GM18526 (cell line): ENCODE measurements around the gene ZIC2.

Experiments
- POLR2A ChIP-seq: IDR thresholded peaks from 3 replicates; pipeline ENCODE4 v1.6.1; 2011; ENCODE audit not compliant: insufficient read length; ENCODE audit errors: extremely low read depth

Gene ZIC2

DNA sequence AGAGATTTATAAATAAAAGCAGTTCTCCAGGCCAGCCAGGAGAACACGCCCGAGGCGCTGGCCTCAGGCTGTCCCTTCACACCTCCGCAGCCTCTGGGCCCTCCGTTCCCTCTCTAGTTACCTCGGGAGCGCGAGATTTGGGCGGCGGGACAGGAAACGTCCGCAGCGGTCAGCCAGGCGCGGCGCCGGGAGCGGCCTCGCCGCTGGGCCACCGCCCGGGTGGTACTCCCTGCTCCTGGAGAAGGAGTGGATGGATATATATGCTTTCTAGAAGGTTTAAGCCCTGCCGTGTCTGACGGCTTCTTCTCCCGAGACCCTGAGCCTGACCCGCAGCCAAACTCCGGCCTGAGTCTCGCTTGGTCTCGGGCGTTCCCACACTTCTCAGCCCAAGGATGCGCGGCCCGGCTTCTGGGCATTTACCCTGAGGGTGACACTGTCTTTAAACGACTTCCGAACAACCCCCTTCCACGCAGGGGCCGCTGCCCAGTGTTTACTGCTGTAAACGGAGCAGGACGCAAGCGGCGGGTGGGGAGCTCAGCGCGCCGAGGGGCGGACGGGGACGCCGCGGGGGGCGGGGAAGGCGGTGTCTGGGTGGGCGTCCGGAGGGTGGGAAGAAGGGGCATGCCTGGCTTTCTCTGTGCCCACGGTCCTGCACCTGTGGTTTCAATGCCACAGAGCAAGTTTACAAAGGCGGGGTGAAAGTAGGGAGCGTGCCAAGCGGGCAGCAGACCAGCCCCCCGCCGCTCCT is 2.0 kb upstream of the ZIC2 start:
- no peak for TF ChIP-seq POLR2A

DNA sequence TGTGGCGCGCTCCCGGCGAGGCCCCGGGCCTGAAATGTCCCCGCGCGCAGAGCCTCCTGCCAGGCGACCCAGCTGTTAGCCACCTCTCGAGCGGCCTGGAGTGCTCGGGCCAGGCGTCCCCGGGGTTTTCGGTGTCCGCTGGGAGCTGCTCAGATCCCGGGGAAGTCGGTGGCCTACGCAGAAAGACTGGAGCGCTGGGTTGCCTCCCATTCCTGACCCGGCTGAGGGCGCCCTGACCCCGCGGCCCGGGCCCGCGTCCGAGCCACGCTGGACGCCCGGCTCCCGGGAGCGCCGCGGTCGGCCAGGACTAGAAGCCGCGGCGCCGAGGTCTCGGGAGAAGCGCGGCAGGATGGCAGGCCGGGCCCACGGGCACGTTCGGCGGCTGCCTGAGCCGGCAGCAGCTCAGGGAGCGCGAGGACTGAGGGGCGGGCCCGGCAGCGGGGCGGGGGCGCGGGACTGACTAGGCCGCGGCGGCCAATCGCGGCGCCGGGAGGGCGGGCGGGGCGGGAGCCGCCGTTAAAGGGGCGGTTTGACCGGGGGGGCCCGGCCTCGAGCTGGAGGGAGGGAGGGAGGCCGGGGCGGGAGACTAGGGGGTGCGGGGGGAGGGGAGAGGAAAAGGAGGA is 1.3 kb upstream of the ZIC2 start:
- TF ChIP-seq POLR2A = no peak

DNA sequence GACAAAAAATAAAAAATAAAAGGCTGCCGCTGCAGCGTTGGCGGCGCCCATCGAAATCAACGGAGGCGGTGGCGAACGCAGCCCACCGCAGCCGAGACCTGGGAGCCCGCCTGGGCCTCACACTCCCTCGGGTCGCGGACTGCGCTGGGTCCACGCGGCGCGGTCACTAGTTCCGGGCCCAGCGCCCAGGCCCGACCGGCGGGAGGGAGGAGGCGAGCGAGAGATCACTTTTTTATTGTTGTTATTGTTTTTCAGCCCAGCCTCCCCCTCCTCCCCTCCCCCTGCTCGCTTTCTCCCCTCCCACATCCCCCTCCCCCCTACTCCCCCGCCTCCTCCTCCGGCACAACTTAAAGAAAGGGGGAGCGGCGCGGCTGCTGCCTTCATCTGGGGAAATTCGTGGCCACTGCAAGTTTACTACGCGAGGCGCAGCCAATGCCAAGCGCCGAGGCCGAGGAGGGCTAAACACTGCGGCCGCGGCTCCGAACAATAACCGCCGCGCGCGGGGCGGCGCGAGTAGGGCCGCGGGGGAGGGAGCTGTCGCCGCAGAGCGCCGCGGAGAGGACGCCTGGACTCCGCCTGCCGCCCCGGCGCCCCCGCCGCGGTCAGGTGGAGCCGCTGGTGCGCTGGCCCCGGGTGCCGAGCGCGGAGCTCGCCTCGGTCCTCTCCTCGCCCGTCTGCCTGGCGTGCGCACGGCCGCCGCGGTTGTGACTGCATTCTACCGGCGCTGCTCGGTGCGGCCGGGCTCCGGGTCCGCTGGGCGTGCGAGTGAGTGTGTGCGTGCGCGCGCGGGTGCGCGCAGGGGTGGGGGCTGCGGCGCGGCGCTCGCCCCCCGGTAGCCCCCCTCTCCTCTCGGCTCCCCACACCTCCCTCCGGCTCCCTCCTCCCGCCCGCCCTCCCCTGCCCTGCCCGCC is 505 bp upstream of the ZIC2 start:
- no peak for TF ChIP-seq POLR2A

DNA sequence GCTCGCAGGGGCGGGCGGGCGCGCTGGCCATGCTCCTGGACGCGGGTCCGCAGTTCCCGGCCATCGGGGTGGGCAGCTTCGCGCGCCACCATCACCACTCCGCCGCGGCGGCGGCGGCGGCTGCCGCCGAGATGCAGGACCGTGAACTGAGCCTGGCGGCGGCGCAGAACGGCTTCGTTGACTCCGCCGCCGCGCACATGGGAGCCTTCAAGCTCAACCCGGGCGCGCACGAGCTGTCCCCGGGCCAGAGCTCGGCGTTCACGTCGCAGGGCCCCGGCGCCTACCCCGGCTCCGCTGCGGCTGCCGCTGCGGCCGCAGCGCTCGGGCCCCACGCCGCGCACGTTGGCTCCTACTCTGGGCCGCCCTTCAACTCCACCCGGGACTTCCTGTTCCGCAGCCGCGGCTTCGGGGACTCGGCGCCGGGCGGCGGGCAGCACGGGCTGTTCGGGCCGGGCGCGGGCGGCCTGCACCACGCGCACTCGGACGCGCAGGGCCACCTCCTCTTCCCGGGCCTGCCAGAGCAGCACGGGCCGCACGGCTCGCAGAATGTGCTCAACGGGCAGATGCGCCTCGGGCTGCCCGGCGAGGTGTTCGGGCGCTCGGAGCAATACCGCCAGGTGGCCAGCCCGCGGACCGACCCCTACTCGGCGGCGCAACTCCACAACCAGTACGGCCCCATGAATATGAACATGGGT is 599 bp downstream of the ZIC2 start:
- TF ChIP-seq POLR2A = no peak

DNA sequence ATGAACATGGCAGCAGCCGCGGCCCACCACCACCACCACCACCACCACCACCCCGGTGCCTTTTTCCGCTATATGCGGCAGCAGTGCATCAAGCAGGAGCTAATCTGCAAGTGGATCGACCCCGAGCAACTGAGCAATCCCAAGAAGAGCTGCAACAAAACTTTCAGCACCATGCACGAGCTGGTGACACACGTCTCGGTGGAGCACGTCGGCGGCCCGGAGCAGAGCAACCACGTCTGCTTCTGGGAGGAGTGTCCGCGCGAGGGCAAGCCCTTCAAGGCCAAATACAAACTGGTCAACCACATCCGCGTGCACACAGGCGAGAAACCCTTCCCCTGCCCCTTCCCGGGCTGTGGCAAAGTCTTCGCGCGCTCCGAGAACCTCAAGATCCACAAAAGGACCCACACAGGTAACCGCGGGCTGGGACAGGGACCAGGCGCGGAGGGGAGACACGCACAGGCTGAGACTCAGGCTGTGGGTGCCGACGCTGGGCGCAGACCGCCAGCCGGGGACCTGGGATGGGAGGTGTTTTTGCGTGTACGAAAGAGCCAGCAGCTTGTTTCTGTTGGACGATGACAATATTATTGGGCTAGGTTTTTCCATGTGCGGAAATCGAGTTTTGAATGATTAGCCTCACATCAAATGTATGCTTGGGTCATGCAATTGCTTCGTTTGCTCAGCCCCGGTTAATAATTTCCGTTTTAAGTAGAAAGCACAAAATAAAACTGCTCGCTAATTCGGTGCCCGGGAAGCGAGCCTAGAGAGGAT is 1.3 kb downstream of the ZIC2 start:
- no peak for TF ChIP-seq POLR2A

DNA sequence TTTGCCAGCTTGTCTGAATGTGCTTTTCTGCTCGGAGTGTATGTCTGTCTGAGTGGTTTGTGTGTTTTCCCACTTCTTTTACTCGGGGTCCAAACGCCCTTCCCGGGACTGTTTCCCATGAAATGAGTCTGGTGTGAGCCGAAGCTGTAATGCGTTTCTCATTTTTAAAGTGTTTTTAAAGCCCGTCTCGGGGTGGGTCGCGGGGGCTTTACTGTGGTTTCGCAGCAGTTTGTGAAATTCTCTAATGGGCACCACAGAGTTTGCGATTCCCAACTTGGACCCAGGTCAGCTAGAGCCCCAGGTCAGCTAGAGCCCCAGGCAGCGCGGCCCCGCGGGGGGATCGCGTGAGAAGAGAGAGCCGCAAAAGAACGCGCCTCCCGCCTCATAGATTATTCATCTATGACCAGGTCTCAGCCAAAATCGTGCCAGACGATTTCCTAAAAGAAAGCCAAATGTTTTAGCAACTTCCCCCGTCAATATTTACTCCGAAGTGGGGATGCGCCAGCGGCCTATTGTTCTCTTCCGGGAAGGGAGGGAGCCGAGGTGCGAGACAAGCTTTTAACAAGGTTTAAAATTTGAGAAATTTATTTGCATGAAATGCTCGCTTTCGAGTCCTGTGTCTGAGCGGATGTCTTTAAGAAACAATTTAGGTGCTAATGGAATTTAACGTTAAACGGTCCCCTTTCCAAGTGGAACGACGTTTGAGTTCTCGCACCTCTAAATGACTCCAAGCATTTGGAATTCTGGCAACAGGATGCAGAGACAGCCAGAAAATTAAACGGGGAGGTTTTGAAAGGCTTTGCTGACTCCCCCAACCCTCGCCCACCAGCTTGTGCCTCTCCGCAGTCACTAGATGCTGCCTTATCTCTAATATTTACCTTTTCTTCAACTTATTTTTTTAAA is 2.2 kb downstream of the ZIC2 start:
- no peak for TF ChIP-seq POLR2A

DNA sequence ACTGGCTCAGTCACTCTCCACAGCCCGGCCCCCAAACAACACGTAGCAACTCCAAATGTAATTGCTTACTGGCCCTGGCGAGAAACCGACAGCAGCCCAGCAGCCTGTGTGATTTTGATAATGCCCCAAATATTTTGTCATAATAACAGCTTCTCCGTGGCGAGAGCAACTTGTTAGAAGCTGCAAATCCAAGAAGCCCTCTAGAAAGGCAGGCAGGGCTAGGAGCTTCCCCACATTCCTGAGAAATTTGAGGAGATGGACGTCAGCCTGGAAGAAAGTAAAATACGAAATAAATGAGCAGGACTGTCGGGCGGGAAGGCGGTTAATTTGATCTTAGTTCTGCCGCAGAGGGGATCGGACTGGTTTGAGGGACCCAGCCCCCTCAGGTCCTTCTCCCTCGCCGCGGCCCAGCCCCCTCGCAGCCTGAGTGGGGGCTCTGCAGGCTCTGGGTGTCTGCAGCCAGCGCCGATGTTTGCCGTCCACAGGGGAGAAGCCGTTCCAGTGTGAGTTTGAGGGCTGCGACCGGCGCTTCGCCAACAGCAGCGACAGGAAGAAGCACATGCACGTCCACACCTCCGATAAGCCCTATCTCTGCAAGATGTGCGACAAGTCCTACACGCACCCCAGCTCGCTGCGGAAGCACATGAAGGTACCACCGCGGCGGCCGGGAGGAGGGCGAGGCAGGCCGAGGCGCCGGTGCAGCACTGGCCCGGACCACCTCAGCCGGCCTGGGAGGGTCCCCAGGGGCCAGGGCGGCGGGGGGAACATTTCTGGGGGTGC is 3.1 kb downstream of the ZIC2 start:
- TF ChIP-seq POLR2A = no peak

DNA sequence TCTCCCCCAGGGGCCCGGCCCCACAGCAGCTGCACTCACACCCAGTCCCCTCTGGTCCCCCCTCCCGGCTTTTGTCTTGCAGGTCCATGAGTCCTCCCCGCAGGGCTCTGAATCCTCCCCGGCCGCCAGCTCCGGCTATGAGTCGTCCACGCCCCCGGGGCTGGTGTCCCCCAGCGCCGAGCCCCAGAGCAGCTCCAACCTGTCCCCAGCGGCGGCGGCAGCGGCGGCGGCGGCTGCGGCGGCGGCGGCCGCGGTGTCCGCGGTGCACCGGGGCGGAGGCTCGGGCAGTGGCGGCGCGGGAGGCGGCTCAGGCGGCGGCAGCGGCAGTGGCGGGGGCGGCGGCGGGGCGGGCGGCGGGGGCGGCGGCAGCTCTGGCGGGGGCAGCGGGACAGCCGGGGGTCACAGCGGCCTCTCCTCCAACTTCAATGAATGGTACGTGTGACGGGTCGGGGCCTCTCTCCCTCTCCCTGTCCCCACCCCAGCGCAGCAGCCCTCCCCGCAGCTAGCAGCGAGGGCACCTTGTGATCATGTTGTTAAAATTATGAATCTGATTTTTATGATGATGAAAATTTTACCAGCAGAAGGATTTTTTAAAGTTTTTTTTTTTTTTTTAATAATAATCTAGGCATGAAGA is 3.8 kb downstream of the ZIC2 start:
- no peak for TF ChIP-seq POLR2A

DNA sequence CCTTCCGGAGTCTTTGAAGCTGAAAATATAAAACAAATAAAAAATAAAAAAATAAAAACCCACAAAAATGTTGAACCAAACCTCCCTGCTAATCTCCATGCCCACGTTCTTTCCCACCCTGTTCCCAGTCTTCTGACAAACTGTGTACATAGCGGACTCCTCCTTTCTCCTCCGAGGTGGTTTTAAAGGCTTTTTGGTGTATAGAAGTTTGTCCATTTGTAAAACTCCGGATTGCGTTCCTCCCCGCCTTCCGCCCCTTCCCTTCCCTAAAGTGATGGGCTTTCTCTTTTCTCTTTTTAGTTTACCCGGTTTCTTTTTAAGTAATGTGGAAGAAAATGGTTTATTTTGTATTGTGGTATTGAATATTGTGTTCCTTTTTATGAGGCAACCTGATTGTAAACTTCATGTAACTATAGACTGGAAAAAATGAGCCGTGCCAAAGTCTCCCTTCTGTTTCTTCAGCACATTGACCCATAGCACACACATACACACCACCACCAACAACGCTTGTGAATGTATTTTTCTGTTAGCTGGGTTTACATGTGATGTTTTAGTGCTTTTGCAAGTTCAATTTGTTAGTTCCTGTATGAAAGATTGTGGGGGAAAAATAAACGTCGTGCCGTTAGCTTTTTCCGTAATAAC is 4.4 kb downstream of the ZIC2 start:
- no peak for TF ChIP-seq POLR2A

DNA sequence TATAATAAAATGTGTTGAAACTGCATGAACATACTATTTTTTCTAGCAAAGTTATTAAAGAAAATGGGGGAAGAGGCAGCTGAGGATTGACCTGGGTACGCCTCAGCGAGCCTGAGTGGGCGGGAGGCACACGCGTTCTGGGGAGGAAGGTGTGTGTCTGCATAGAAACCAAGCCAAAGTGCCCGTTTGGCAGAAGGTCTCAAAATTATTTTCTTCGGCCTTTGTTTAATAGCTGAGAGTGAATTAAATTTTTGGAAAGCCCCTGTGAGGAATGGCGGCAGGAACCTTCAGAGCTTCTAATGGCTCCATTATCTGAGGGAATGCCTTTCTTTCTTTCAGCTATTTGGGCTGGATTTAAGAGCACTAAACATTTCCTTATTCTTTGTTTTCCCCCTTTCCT is 5.2 kb downstream of the ZIC2 start:
- no peak for TF ChIP-seq POLR2A

DNA sequence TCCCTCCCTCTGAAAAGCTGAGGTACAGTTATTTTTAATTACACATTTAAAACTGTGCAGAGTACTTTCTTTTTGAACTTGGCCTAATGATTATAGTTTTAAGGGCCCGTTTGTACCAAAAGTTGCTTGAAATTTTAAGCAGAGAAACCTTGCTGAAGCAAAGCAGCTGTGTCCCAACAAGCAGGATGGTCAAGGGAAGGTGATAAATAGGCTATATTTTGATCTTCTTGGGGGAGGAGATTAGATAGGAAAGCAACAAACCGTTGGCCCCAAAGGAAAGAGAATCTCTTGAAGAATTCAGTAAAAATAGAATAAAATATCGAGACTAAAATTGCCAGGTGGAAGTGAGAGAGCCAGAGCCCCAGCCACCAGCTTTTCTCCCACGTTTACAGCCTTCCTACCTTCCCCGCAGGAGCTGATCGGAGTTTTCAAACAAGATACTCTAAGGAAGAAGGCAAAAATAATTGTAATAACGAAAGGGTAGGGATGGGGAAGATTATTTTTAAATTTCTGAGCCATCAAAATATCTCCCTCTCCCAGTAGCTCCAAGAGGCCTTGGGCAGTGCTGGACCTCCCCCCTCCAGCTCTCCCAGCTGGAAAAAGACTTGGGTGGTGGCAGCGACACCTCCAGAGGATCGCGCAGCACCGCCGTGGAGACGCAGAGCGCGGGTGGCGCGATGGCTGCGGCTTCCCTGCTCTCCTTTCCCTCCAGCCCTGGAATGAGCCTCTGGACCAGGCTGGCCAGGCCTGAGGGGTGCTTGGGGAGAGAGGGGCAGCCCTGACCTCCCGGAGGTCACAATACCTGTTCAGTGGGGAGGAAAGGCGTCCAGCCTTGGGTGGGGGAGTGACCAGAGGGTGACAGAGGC is 5.8 kb downstream of the ZIC2 start:
- TF ChIP-seq POLR2A = no peak
